ENCODE data around the gene ULK4. TPM values are rescaled to one million over a fixed set of nuclear protein-coding genes. Genes with fewer than 3 reads are reported as not detected.

The ULK4 gene
- total RNA-seq, 1 experiment from 2014 or later: 8.7 TPM

GRCh38 chr3:41661796-41662195 is 300.1 kb downstream of the ULK4 start:
- Histone ChIP-seq H3K36me3 (ENCODE audit: low read depth) (no peaks in the 10 kb centered on the region), H3K27me3 (ENCODE audit: insufficient read depth, low read depth) (no peaks in the 10 kb centered on the region), H4K20me1 (ENCODE audit: insufficient read depth) (no peaks in the 10 kb centered on the region), H3F3A (ENCODE audit: insufficient read depth, low read depth) (no peaks in the 10 kb centered on the region), H3K4me1 (replicated peaks; ENCODE audit: insufficient read depth) (no peaks in the 10 kb centered on the region), H3K9me2 (ENCODE audit: insufficient read depth) (no peaks in the 10 kb centered on the region), H3K4me3 (no peak overlapping the region), H3K27ac (no peak overlapping the region), H3K9me3 (ENCODE audit: insufficient read depth, low read depth) (peaks cover 6% of the 10 kb centered on the region; the same call in 1 of the 2 replicates), H3K79me2 (ENCODE audit: low read depth) (no peaks in the 10 kb centered on the region), H2AFZ (no peak overlapping the region), H3K4me2 (no peak overlapping the region)
- no TSS peak for BruUV-seq (replicated peaks)
- CTCF ChIA-PET: no interaction called here
- intact Hi-C loops (cut with micrococcal nuclease; ENCODE audit: unreplicated experiment): no loop called here
- POLR2A ChIA-PET (ENCODE audit: unreplicated experiment): no interaction called here
- no peak for TF ChIP-seq CTCF (conservative IDR thresholded peaks at IDR 0.05)
- no peak for TF ChIP-seq EZH2 (IDR thresholded peaks at IDR 0.05; ENCODE audit: low read depth)
- no peak for DNase-seq

- ChIA-PET POLR2A (ENCODE audit: unreplicated experiment) (no interaction called here), CTCF (no interaction called here)
- no peaks in the 10 kb centered on the region for H3K27me3 ChIP-seq (ENCODE audit: insufficient read depth, low read depth)
- H3K79me2 ChIP-seq (ENCODE audit: low read depth): no peaks in the 10 kb centered on the region
- H3K36me3 ChIP-seq (ENCODE audit: low read depth): no peaks in the 10 kb centered on the region
- intact Hi-C loops (cut with micrococcal nuclease; ENCODE audit: unreplicated experiment): no loop called here
- BruUV-seq (replicated peaks): no TSS peak
- no peak for TF ChIP-seq EZH2 (IDR thresholded peaks at IDR 0.05; ENCODE audit: low read depth)
- no peak for TF ChIP-seq CTCF (conservative IDR thresholded peaks at IDR 0.05)
- H3K4me2 ChIP-seq: no peak overlapping the region
- no peak overlapping the region for H2AFZ ChIP-seq
- no peaks in the 10 kb centered on the region for H3K9me2 ChIP-seq (ENCODE audit: insufficient read depth)
- no peak for DNase-seq
- no peaks in the 10 kb centered on the region for H3K4me1 ChIP-seq (replicated peaks; ENCODE audit: insufficient read depth)
- H3K27ac ChIP-seq: no peak overlapping the region
- H3K4me3 ChIP-seq: no peak overlapping the region
- no peaks in the 10 kb centered on the region for H3F3A ChIP-seq (ENCODE audit: insufficient read depth, low read depth)
- no peaks in the 10 kb centered on the region for H4K20me1 ChIP-seq (ENCODE audit: insufficient read depth)
- no peaks in the 10 kb centered on the region for H3K9me3 ChIP-seq (ENCODE audit: insufficient read depth, low read depth)
Observed at GRCh38 chr3:41660510-41660909, 301.4 kb downstream of the ULK4 start.

- Histone ChIP-seq H3K36me3 (ENCODE audit: low read depth) (no peaks in the 10 kb centered on the region), H3K4me1 (replicated peaks; ENCODE audit: insufficient read depth) (no peaks in the 10 kb centered on the region), H3K4me2 (no peak overlapping the region), H3K9me3 (ENCODE audit: insufficient read depth, low read depth) (no peaks in the 10 kb centered on the region), H3F3A (ENCODE audit: insufficient read depth, low read depth) (no peaks in the 10 kb centered on the region), H2AFZ (no peak overlapping the region), H3K9me2 (ENCODE audit: insufficient read depth) (no peaks in the 10 kb centered on the region), H4K20me1 (ENCODE audit: insufficient read depth) (no peaks in the 10 kb centered on the region), H3K4me3 (no peak overlapping the region), H3K27ac (no peak overlapping the region), H3K79me2 (ENCODE audit: low read depth) (no peaks in the 10 kb centered on the region), H3K27me3 (ENCODE audit: insufficient read depth, low read depth) (no peaks in the 10 kb centered on the region)
- ChIA-PET CTCF (no interaction called here), POLR2A (ENCODE audit: unreplicated experiment) (no interaction called here)
- intact Hi-C loops (cut with micrococcal nuclease; ENCODE audit: unreplicated experiment): no loop called here
- DNase-seq: no peak
- TF ChIP-seq CTCF (conservative IDR thresholded peaks at IDR 0.05) (no peak), EZH2 (IDR thresholded peaks at IDR 0.05; ENCODE audit: low read depth) (no peak)
- no TSS peak for BruUV-seq (replicated peaks)
Observed at GRCh38 chr3:41653571-41654239, 308.2 kb downstream of the ULK4 start.
